IPS-20b (cell line): ENCODE measurements around the gene PCLAF.
"Not testable (repeated sequence)": the region's sequence is repeated elsewhere in the genome, so short reads cannot be mapped to it uniquely, and the experiment has no call there.

Source experiments
- H3K27ac ChIP-seq: one replicate; pipeline ENCODE4 v1.5.1; 2013; ENCODE audit warnings: low read length
- H3K27me3 ChIP-seq: 2 replicates; pipeline ENCODE4 v1.6.1; 2013; ENCODE audit warnings: mild to moderate bottlenecking, low read length, inconsistent platforms; ENCODE audit not compliant: insufficient read depth
- H3K36me3 ChIP-seq: 2 replicates; pipeline ENCODE4 v1.6.1; 2013; ENCODE audit warnings: low read depth, mild to moderate bottlenecking, inconsistent platforms, low read length, moderate library complexity; ENCODE audit not compliant: insufficient read depth
- H3K4me1 ChIP-seq: 2 replicates; pipeline ENCODE4 v1.6.1; 2013; ENCODE audit warnings: mild to moderate bottlenecking, control low read depth, inconsistent platforms, low read length, moderate library complexity; ENCODE audit not compliant: insufficient read depth
- H3K4me3 ChIP-seq: 2 replicates; pipeline ENCODE4 v1.5.1; 2013; ENCODE audit warnings: mild to moderate bottlenecking, low read length, inconsistent platforms
- H3K9ac ChIP-seq: 2 replicates; pipeline ENCODE4 v1.6.1; 2013; ENCODE audit warnings: low read depth, mild to moderate bottlenecking, inconsistent platforms, low read length, moderate library complexity
- H3K9me3 ChIP-seq: 2 replicates; pipeline ENCODE4 v1.6.1; 2013; ENCODE audit warnings: mild to moderate bottlenecking, low read depth, low read length, inconsistent platforms; ENCODE audit not compliant: insufficient read depth

PCLAF gene

GRCh38 chr15:64356710-64357040 is 24.6 kb downstream of the PCLAF start:
- peak overlapping the region; percentile 96 for H3K4me3 ChIP-seq
- H3K27ac ChIP-seq, result no peak overlapping the region
- peaks cover 7% of the 10 kb centered on the region for H3K4me1 ChIP-seq
- H3K36me3 ChIP-seq, result peaks cover 9% of the 10 kb centered on the region; the same call in 1 of the 2 replicates
- H3K9ac ChIP-seq, result peak overlapping the region; percentile 45; the same call in 1 of the 2 replicates
- no peaks in the 10 kb centered on the region for H3K9me3 ChIP-seq
- no peaks in the 10 kb centered on the region for H3K27me3 ChIP-seq

- H3K9ac ChIP-seq, result peak within 1 kb of the TSS; percentile 77
- H3K9me3 ChIP-seq, result no peaks in the 10 kb centered on the region
- H3K27ac ChIP-seq, result no peak within 1 kb of the TSS
- peak within 1 kb of the TSS; percentile 96 for H3K4me3 ChIP-seq
- H3K27me3 ChIP-seq, result no peaks in the 10 kb centered on the region
- H3K4me1 ChIP-seq, result peaks cover 7% of the 10 kb centered on the region
- peaks cover 4% of the 10 kb centered on the region; the same call in 1 of the 2 replicates for H3K36me3 ChIP-seq
Measured at GRCh38 chr15:64355944-64356709, 25.1 kb downstream of the PCLAF start, which contains the start of gene CSNK1G1. TSS of gene CSNK1G1 (minus strand) at chr15:64356173. CDS start at chr15:64300499, 55,674 bp downstream.

- H3K9me3 ChIP-seq, result no peaks in the 10 kb centered on the region
- H3K36me3 ChIP-seq, result no peaks in the 10 kb centered on the region
- H3K4me1 ChIP-seq, result peaks cover 7% of the 10 kb centered on the region
- H3K27me3 ChIP-seq, result no peaks in the 10 kb centered on the region
- no peak overlapping the region for H3K27ac ChIP-seq
- peak overlapping the region; percentile 96 for H3K4me3 ChIP-seq
- peak overlapping the region; percentile 77 for H3K9ac ChIP-seq
Measured at GRCh38 chr15:64355348-64355943, 25.8 kb downstream of the PCLAF start.

GRCh38 chr15:64354688-64355344 is 26.4 kb downstream of the PCLAF start:
- no peak overlapping the region for H3K27ac ChIP-seq
- peaks cover 7% of the 10 kb centered on the region for H3K4me1 ChIP-seq
- H3K9ac ChIP-seq, result peak overlapping the region; percentile 77
- no peaks in the 10 kb centered on the region for H3K36me3 ChIP-seq
- no peaks in the 10 kb centered on the region for H3K27me3 ChIP-seq
- H3K9me3 ChIP-seq, result no peaks in the 10 kb centered on the region
- H3K4me3 ChIP-seq, result peak overlapping the region; percentile 96

DNA sequence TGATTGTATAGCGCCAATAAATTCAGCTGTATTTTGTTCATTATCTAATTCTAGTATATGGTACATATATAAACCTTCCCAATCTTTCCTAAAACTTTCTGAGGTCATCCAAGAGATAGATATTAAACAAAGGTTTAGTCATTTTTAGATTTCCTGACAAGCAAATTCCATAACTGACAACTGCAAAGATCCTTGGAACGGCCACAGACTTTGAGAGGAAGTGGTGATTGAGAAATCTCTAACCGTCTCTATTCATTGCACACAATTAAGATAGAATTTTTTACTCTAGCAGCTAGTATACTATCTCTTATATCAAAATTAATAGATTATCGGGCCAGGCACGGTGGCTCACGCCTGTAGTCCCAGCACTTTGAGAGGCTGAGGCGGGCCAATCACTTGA is 30.0 kb downstream of the PCLAF start:
- H3K4me1 ChIP-seq, result peaks cover 7% of the 10 kb centered on the region
- H3K36me3 ChIP-seq, result no peaks in the 10 kb centered on the region; the same call in none of the 2 replicates
- no peak overlapping the region for H3K4me3 ChIP-seq
- H3K27me3 ChIP-seq, result no peaks in the 10 kb centered on the region
- no peaks in the 10 kb centered on the region for H3K9me3 ChIP-seq
- H3K9ac ChIP-seq, result no peak overlapping the region
- no peak overlapping the region for H3K27ac ChIP-seq

- no peaks in the 10 kb centered on the region for H3K27me3 ChIP-seq
- H3K9me3 ChIP-seq, result no peaks in the 10 kb centered on the region
- no peak overlapping the region for H3K9ac ChIP-seq
- H3K36me3 ChIP-seq, result no peaks in the 10 kb centered on the region; the same call in none of the 2 replicates
- H3K27ac ChIP-seq, result no peak overlapping the region
- H3K4me1 ChIP-seq, result peaks cover 1% of the 10 kb centered on the region; the same call in 1 of the 2 replicates
- H3K4me3 ChIP-seq, result no peak overlapping the region
Measured at GRCh38 chr15:64349375-64349774, 31.9 kb downstream of the PCLAF start.

- no peaks in the 10 kb centered on the region for H3K9me3 ChIP-seq
- no peaks in the 10 kb centered on the region for H3K4me1 ChIP-seq
- no peaks in the 10 kb centered on the region for H3K27me3 ChIP-seq
- no peak overlapping the region for H3K27ac ChIP-seq
- H3K9ac ChIP-seq, result no peak overlapping the region
- H3K4me3 ChIP-seq, result no peak overlapping the region
- H3K36me3 ChIP-seq, result no peaks in the 10 kb centered on the region; the same call in none of the 2 replicates
Measured at GRCh38 chr15:64348455-64348854, 32.8 kb downstream of the PCLAF start.

DNA sequence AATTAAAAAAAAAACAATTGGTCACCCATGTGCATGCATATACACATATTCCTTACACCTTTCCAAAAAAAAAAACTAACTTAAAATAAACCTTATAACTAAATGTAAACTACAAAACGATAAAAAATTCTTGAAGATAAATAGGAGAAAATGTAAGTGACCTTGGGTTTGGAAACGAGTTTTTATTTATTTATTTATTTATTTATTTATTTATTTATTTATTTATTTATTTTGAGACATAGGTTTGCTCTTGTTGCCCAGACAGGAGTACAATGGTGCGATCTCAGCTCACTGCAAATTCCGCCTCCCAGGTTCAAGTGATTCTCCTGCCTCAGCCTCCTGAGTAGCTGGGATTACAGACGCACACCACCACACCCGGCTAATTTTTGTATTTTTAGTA is 35.0 kb downstream of the PCLAF start:
- not testable (repeated sequence) for H3K9me3 ChIP-seq, H3K4me1 ChIP-seq, H3K36me3 ChIP-seq, H3K27me3 ChIP-seq, H3K4me3 ChIP-seq, H3K9ac ChIP-seq, H3K27ac ChIP-seq

DNA sequence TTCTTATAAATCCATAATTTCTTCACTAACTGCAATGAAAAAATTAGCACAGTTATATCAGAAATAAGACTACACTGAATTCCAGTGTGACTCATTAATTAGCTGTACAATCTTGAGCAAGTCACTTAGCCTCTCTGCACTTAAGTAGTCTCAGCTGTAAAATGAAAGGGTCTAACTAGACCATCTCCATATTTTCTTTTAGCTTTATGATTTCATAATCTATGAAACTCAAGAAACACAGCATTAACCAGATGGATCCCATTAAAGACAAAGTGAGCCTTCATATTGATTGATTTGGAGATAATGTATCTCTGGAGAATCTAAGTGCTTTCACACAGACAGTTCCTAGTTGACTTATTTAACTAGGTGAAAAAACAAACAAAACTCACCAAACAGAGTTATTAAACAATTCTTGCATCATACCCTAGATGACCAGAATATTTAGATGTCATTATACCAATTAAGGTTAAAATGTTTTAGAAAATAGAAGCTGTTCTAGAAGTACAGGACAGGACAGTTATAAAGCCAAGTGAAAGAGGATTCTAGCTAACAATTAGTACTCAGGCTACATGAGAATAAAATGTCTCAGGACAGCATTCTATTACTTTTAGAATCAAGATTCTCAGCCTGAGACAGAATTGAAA is 36.5 kb downstream of the PCLAF start:
- Histone ChIP-seq H3K27me3 (no peaks in the 10 kb centered on the region), H3K4me3 (no peak overlapping the region), H3K9ac (no peak overlapping the region), H3K27ac (no peak overlapping the region), H3K36me3 (peaks cover 4% of the 10 kb centered on the region), H3K4me1 (no peaks in the 10 kb centered on the region), H3K9me3 (no peaks in the 10 kb centered on the region)

- peaks cover 4% of the 10 kb centered on the region for H3K36me3 ChIP-seq
- no peaks in the 10 kb centered on the region for H3K27me3 ChIP-seq
- H3K27ac ChIP-seq, result no peak overlapping the region
- no peaks in the 10 kb centered on the region for H3K9me3 ChIP-seq
- no peak overlapping the region for H3K4me3 ChIP-seq
- no peaks in the 10 kb centered on the region for H3K4me1 ChIP-seq
- no peak overlapping the region for H3K9ac ChIP-seq
Measured at GRCh38 chr15:64343841-64344240, 37.4 kb downstream of the PCLAF start.

- Histone ChIP-seq H3K9ac (no peak overlapping the region), H3K9me3 (no peaks in the 10 kb centered on the region), H3K4me3 (no peak overlapping the region), H3K27ac (no peak overlapping the region), H3K36me3 (peaks cover 4% of the 10 kb centered on the region), H3K27me3 (no peaks in the 10 kb centered on the region), H3K4me1 (no peaks in the 10 kb centered on the region)
Measured at GRCh38 chr15:64343222-64343621, 38.0 kb downstream of the PCLAF start.
